GM15510 (cell line): ENCODE results near the gene FBXO27.

Experiments
- POLR2A ChIP-seq: IDR thresholded peaks from 3 replicates; pipeline ENCODE4 v1.6.1; 2011; ENCODE audit warnings: borderline replicate concordance; ENCODE audit not compliant: insufficient read length; ENCODE audit errors: extremely low read depth

FBXO27 gene

GRCh38 chr19:38975214-38975860 lies 57.0 kb downstream of the FBXO27 start, which contains the start of gene FBXO17:
Gene FBXO17, minus strand, starts transcription at chr19:38975742. Its CDS starts 25,423 bp downstream, at chr19:38950319.
- TF ChIP-seq POLR2A: no peak

DNA sequence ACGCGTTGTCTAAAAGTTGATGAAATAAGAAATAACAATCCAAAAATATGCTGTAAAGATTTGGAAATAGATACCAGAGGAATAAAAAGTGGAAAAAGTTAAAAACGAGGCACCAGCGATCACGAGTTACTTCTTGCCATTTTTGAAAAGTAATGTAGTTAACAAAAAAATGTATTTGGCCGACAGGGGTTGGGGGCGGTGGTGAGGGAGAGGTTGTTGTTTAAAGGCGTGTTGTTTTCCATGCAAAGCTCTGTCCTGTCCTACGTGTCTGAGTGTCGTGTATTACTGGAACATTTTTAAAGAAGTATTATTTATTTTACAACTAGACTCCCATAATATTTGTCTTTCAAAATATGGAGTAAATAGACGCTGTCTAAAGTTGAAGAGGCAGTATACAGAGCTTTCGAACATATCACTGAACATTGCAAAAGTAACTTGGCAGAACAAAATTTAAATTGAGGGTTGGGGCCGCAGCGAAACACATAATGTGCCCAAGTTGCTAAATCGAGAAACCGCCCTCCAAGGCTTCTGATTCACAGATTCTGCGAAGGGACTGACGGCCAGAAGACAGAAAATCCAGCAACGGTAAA lies 57.6 kb downstream of the FBXO27 start:
- no peak for TF ChIP-seq POLR2A
